GM12864 (cell line): Measurements from ENCODE around the gene HDAC7.

Experiments
- DNase-seq: peaks from one replicate; pipeline ENCODE4 v3.0.0-alpha.2; 2011; ENCODE audit warnings: low read depth
- H3K4me3 ChIP-seq: 2 replicates; pipeline ENCODE4 v1.5.1; 2011; ENCODE audit warnings: mild to moderate bottlenecking, low read depth, low read length, control low read depth
- CTCF ChIP-seq: IDR thresholded peaks from 2 replicates; pipeline ENCODE4 v1.5.1; 2011; ENCODE audit warnings: low read depth, mild to moderate bottlenecking, moderate library complexity, low read length, control low read depth, inconsistent platforms; ENCODE audit errors: missing control alignments

Gene HDAC7

GRCh38 chr12:47862881-47863280, 43.2 kb upstream of the HDAC7 start:
- DNase-seq: no peak
- H3K4me3 ChIP-seq: no peak overlapping the region
- TF ChIP-seq CTCF: no peak

- no peak overlapping the region for H3K4me3 ChIP-seq
- DNase-seq: no peak
- TF ChIP-seq CTCF: no peak
Observed at GRCh38 chr12:47862167-47862750, 42.6 kb upstream of the HDAC7 start.

- no peak for DNase-seq
- TF ChIP-seq CTCF: no peak
Observed at GRCh38 chr12:47860873-47861272, 41.2 kb upstream of the HDAC7 start.

GRCh38 chr12:47860279-47860841, 40.7 kb upstream of the HDAC7 start:
- no peak overlapping the region for H3K4me3 ChIP-seq
- TF ChIP-seq CTCF: no peak
- DNase-seq: no peak

More at GRCh38 chr12:47860873-47861272, 41.2 kb upstream of the HDAC7 start:
- H3K4me3 ChIP-seq: no peak overlapping the region

GRCh38 chr12:47858511-47859266, 39.0 kb upstream of the HDAC7 start:
- H3K4me3 ChIP-seq: no peak overlapping the region
- DNase-seq: no peak
- no peak for TF ChIP-seq CTCF

- TF ChIP-seq CTCF: no peak
- DNase-seq: no peak
- H3K4me3 ChIP-seq: no peak overlapping the region
Observed at GRCh38 chr12:47856721-47857575, 37.2 kb upstream of the HDAC7 start.
